Esophagus squamous epithelium (tissue), 4 donors: ENCODE measurements around the gene ACSS3.

Experiments used
- CTCF ChIP-seq, 6 experiments: fragments of 450-650 bp in 4 of 6; fragments of 200-600 bp in 2 of 6; sonication (generic) in 2 of 6; IDR thresholded peaks; one replicate each; pipeline ENCODE4 v1.5.1; 2016 to 2019; ENCODE audit warnings: antibody characterized with exemption in 6 of 6, mild to moderate bottlenecking in 4 of 6, moderate library complexity in 4 of 6
- POLR2A ChIP-seq, 4 donors: fragments of 450-650 bp; IDR thresholded peaks; one replicate each; pipeline ENCODE4 v1.6.1; 2017; ENCODE audit warnings: antibody characterized with exemption in 4 of 4, mild to moderate bottlenecking in 4 of 4, moderate library complexity in 3 of 4

DNA sequence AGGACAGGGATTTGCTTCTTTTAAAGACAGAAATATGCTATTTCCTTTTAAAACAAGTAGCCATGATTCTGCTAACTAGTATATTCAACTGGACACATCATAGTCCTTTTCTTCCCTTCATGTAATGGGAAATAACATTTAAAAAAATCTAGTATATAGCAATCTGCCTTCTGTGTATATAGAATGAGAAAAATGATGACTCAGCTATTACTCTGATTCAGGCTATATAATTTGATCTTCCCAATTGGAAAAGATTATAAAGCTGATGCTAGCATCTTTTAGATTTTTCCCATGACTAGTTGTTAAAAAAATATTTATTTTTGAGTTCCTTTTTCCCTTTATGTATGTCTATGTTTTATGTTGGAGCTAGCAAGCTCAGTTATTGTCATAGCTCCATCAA, 86.9 kb downstream of the ACSS3 start:
- TF ChIP-seq CTCF (IDR thresholded peaks at IDR 0.05), result no peak
- TF ChIP-seq POLR2A (IDR thresholded peaks at IDR 0.05), result no peak
